ENCODE data around the gene SHH. TPM values are rescaled to one million over a fixed set of nuclear protein-coding genes. Genes with fewer than 3 reads are reported as not detected.

Gene SHH
- total RNA-seq, 1 experiment from 2014 or later = not detected

GRCh38 chr7:155782466-155782865, 29.8 kb downstream of the SHH start:
- no peak for DNase-seq (ENCODE audit: low spot score)
- ChIA-PET POLR2A (ENCODE audit: low non-redundant PET) (no interaction called here), CTCF (no interaction called here)
- H3K27ac ChIP-seq (ENCODE audit: low read depth, low read length, poor library complexity, severe bottlenecking) = no peak overlapping the region
- H3K9me3 ChIP-seq (ENCODE audit: low read depth, low read length, poor library complexity, severe bottlenecking) = no peaks in the 10 kb centered on the region
- no peaks in the 10 kb centered on the region for H3K27me3 ChIP-seq (replicated peaks; ENCODE audit: insufficient read depth, low read depth, low read length, poor library complexity)
- no peaks in the 10 kb centered on the region for H3K4me1 ChIP-seq (ENCODE audit: insufficient read depth, low read length, poor library complexity, severe bottlenecking)
- intact Hi-C loops (cut with micrococcal nuclease; ENCODE audit: unreplicated experiment) = no loop called here
- no peaks in the 10 kb centered on the region for H3K36me3 ChIP-seq (ENCODE audit: insufficient read depth, low read length, poor library complexity, severe bottlenecking)
- TF ChIP-seq CTCF (conservative IDR thresholded peaks at IDR 0.05; ENCODE audit: low read depth, low read length) (no peak), EZH2 (IDR thresholded peaks at IDR 0.05; ENCODE audit: borderline replicate concordance, low read depth, low read length, poor library complexity, severe bottlenecking) (no peak)
- BruUV-seq (replicated peaks) = no TSS peak
- no peak overlapping the region for H3K4me3 ChIP-seq (ENCODE audit: low read depth, low read length, poor library complexity, severe bottlenecking)

GRCh38 chr7:155781433-155781832, 30.8 kb downstream of the SHH start:
- no peak for DNase-seq (ENCODE audit: low spot score)
- CTCF ChIA-PET = no interaction called here
- no peaks in the 10 kb centered on the region for H3K4me1 ChIP-seq (ENCODE audit: insufficient read depth, low read length, poor library complexity, severe bottlenecking)
- H3K27ac ChIP-seq (ENCODE audit: low read depth, low read length, poor library complexity, severe bottlenecking) = no peak overlapping the region
- TF ChIP-seq EZH2 (IDR thresholded peaks at IDR 0.05; ENCODE audit: borderline replicate concordance, low read depth, low read length, poor library complexity, severe bottlenecking) = no peak
- BruUV-seq (replicated peaks) = no TSS peak
- no peaks in the 10 kb centered on the region for H3K27me3 ChIP-seq (replicated peaks; ENCODE audit: insufficient read depth, low read depth, low read length, poor library complexity)
- intact Hi-C loops (cut with micrococcal nuclease; ENCODE audit: unreplicated experiment) = no loop called here
- H3K36me3 ChIP-seq (ENCODE audit: insufficient read depth, low read length, poor library complexity, severe bottlenecking) = no peaks in the 10 kb centered on the region
- POLR2A ChIA-PET (ENCODE audit: low non-redundant PET) = no interaction called here
- H3K9me3 ChIP-seq (ENCODE audit: low read depth, low read length, poor library complexity, severe bottlenecking) = no peaks in the 10 kb centered on the region
- no peak overlapping the region for H3K4me3 ChIP-seq (ENCODE audit: low read depth, low read length, poor library complexity, severe bottlenecking)

GRCh38 chr7:155780884-155781283, 31.4 kb downstream of the SHH start:
- POLR2A ChIA-PET (ENCODE audit: low non-redundant PET) = no interaction called here

More at GRCh38 chr7:155780884-155781283, 31.4 kb downstream of the SHH start:
- Histone ChIP-seq H3K36me3 (ENCODE audit: insufficient read depth, low read length, poor library complexity, severe bottlenecking) (peaks cover under 1% of the 10 kb centered on the region), H3K9me3 (ENCODE audit: low read depth, low read length, poor library complexity, severe bottlenecking) (no peaks in the 10 kb centered on the region), H3K4me1 (ENCODE audit: insufficient read depth, low read length, poor library complexity, severe bottlenecking) (no peaks in the 10 kb centered on the region), H3K4me3 (ENCODE audit: low read depth, low read length, poor library complexity, severe bottlenecking) (no peak overlapping the region), H3K27me3 (replicated peaks; ENCODE audit: insufficient read depth, low read depth, low read length, poor library complexity) (no peaks in the 10 kb centered on the region), H3K27ac (ENCODE audit: low read depth, low read length, poor library complexity, severe bottlenecking) (no peak overlapping the region)
- BruUV-seq (replicated peaks) = no TSS peak
- CTCF ChIA-PET = no interaction called here
- intact Hi-C loops (cut with micrococcal nuclease; ENCODE audit: unreplicated experiment) = no loop called here
- DNase-seq (ENCODE audit: low spot score) = no peak
- TF ChIP-seq CTCF (conservative IDR thresholded peaks at IDR 0.05; ENCODE audit: low read depth, low read length) (no peak), EZH2 (IDR thresholded peaks at IDR 0.05; ENCODE audit: borderline replicate concordance, low read depth, low read length, poor library complexity, severe bottlenecking) (no peak)
